Breast epithelium (tissue), 4 donors: ENCODE results near the gene RMDN3. TPM values are rescaled to one million over a fixed set of nuclear protein-coding genes. Genes with fewer than 3 reads are reported as not detected.

Experiments
- DNase-seq, 2 donors: peaks; one replicate each; pipeline ENCODE4 v3.0.0-alpha.2; 2019; ENCODE audit warnings: low spot score in 2 of 2
- H3K27ac ChIP-seq, 2 donors: fragments of 200-600 bp; sonication (generic) in 1 of 2; one replicate each; pipeline ENCODE4 v1.5.1; 2016 to 2019; ENCODE audit warnings: mild to moderate bottlenecking in 1 of 2
- H3K27me3 ChIP-seq, 2 donors: fragments of 200-600 bp; sonication (generic) in 1 of 2; one replicate each; pipeline versions ENCODE4 v1.5.1 to v1.6.0; 2017 to 2019; ENCODE audit warnings: control low read depth in 1 of 2, mild to moderate bottlenecking in 1 of 2
- H3K36me3 ChIP-seq: fragments of 200-600 bp; one replicate; pipeline ENCODE4 v1.5.1; 2019
- H3K4me1 ChIP-seq, 2 donors: fragments of 200-600 bp; sonication (generic); one replicate each; pipeline ENCODE4 v1.5.1; 2016 to 2019; ENCODE audit warnings: control low read depth in 1 of 2
- H3K4me3 ChIP-seq, 3 donors: fragments of 200-600 bp; sonication (generic); 1 replicate in 2 of 3; 2 replicates in 1 of 3; pipeline ENCODE4 v1.5.1; 2016 to 2019; ENCODE audit warnings: mild to moderate bottlenecking in 3 of 3, moderate library complexity in 2 of 3
- H3K9me3 ChIP-seq, 2 donors: fragments of 200-600 bp; sonication (generic) in 1 of 2; one replicate each; pipeline ENCODE4 v1.5.1; 2016 to 2019; ENCODE audit warnings: control low read depth in 1 of 2
- CTCF ChIP-seq, 3 donors: fragments of 450-650 bp; IDR thresholded peaks; one replicate each; pipeline ENCODE4 v1.5.1; 2016 to 2017; ENCODE audit warnings: antibody characterized with exemption in 3 of 3, mild to moderate bottlenecking in 3 of 3, moderate library complexity in 3 of 3
- POLR2A ChIP-seq: fragments of 450-650 bp; IDR thresholded peaks from one replicate; pipeline ENCODE4 v1.6.1; 2016; ENCODE audit warnings: antibody characterized with exemption, mild to moderate bottlenecking, moderate library complexity
- POLR2AphosphoS5 ChIP-seq, 3 donors: sonication (generic); formaldehyde crosslinking; IDR thresholded peaks; one replicate each; pipeline ENCODE4 v1.6.1; 2017; ENCODE audit warnings: antibody characterized with exemption in 3 of 3
- intact Hi-C: fragments of 100-400 bp; cut with DNase I; formaldehyde crosslinking; loops from one replicate; pipeline ENCODE4 v1.15.1; 2023; ENCODE audit warnings: low total_unique reads
- total RNA-seq, 3 donors: library from RNA; depleted of rRNA; stranded (reverse); fragments of >200 nt; gene quantifications; one replicate each; pipeline ENCODE4 v1.1.0, GENCODE V29; 2016

RMDN3 gene
- total RNA-seq, 3 donors from 2014 or later: 31.5 to 35.4 (median 34.4) TPM

- Histone ChIP-seq H3K27me3 (no peaks in the 10 kb centered on the region), H3K9me3 (no peaks in the 10 kb centered on the region), H3K27ac (no peak overlapping the region), H3K36me3 (peaks cover 14% of the 10 kb centered on the region), H3K4me1 (no peaks in the 10 kb centered on the region), H3K4me3 (no peak overlapping the region)
- TF ChIP-seq POLR2AphosphoS5 (IDR thresholded peaks at IDR 0.05) (no peak), POLR2A (no peak), CTCF (IDR thresholded peaks at IDR 0.05) (no peak)
- intact Hi-C loops: no loop called here
- DNase-seq: no peak
These were observed 18.0 kb downstream of the RMDN3 start for GRCh38 chr15:40737048-40737447.

- Histone ChIP-seq H3K4me3 (no peak overlapping the region), H3K27ac (no peak overlapping the region), H3K36me3 (peaks cover 14% of the 10 kb centered on the region), H3K27me3 (no peaks in the 10 kb centered on the region), H3K9me3 (no peaks in the 10 kb centered on the region), H3K4me1 (no peaks in the 10 kb centered on the region)
- TF ChIP-seq POLR2AphosphoS5 (IDR thresholded peaks at IDR 0.05) (no peak), POLR2A (no peak), CTCF (IDR thresholded peaks at IDR 0.05) (no peak)
- no peak for DNase-seq
- intact Hi-C loops: no loop called here
These were observed 18.5 kb downstream of the RMDN3 start for GRCh38 chr15:40736575-40736974.

DNA sequence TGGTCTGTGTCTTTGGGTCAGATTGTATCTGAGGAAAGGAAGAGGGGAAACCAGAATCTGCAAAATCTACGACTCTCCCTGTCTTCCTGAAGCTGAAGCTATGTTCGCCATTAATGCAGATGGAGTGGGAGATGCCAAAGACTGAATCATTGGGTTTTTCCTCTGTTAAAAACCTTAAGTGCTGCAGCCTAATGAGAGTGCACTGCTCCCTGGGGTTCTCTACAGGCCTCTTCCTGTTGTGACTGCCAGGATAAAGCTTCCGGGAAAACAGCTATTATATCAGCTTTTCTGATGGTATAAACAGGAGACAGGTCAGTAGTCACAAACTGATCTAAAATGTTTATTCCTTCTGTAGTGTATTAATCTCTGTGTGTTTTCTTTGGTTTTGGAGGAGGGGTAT, 24.0 kb downstream of the RMDN3 start:
- intact Hi-C loops: no loop called here
- no peak overlapping the region for H3K4me3 ChIP-seq
- no peak for DNase-seq
- no peaks in the 10 kb centered on the region for H3K27me3 ChIP-seq
- peaks cover 2% of the 10 kb centered on the region for H3K36me3 ChIP-seq
- H3K27ac ChIP-seq: no peak overlapping the region
- no peaks in the 10 kb centered on the region for H3K9me3 ChIP-seq
- TF ChIP-seq POLR2A: no peak
- TF ChIP-seq CTCF (IDR thresholded peaks at IDR 0.05): no peak
- no peak for TF ChIP-seq POLR2AphosphoS5 (IDR thresholded peaks at IDR 0.05)
- no peaks in the 10 kb centered on the region for H3K4me1 ChIP-seq

DNA sequence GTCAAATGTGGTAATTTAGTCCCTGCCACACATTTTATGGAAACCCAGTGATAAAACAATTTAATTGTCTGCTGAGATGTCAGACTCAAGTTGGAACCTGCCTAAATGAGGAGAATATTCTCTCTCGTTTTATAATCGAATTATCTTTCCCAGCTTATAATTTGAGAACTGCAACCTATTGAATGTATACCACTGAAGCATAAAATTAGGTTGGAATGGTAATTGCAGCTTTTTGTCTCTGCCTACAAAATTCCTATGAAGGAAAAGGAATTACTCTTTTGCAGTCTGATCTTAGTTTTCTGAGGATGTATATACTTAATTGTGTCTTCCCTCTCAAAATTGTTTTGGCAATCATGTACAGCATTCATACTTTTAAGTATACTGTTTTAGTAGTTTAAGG, 31.1 kb downstream of the RMDN3 start:
- no peak overlapping the region for H3K4me3 ChIP-seq
- DNase-seq: no peak
- H3K27me3 ChIP-seq: no peaks in the 10 kb centered on the region
- no peak overlapping the region for H3K27ac ChIP-seq
- H3K4me1 ChIP-seq: no peaks in the 10 kb centered on the region
- intact Hi-C loops: no loop called here
- no peaks in the 10 kb centered on the region for H3K36me3 ChIP-seq
- TF ChIP-seq CTCF (IDR thresholded peaks at IDR 0.05): no peak
- TF ChIP-seq POLR2A: no peak
- TF ChIP-seq POLR2AphosphoS5 (IDR thresholded peaks at IDR 0.05): no peak
- no peaks in the 10 kb centered on the region for H3K9me3 ChIP-seq

- no peak overlapping the region for H3K27ac ChIP-seq
- TF ChIP-seq CTCF (IDR thresholded peaks at IDR 0.05) (no peak), POLR2AphosphoS5 (IDR thresholded peaks at IDR 0.05) (no peak), POLR2A (no peak)
- H3K4me3 ChIP-seq: no peak overlapping the region
- intact Hi-C loops: no loop called here
- no peaks in the 10 kb centered on the region for H3K27me3 ChIP-seq
- H3K9me3 ChIP-seq: no peaks in the 10 kb centered on the region
- DNase-seq: no peak
- no peaks in the 10 kb centered on the region for H3K4me1 ChIP-seq
- no peaks in the 10 kb centered on the region for H3K36me3 ChIP-seq
These were observed 32.1 kb downstream of the RMDN3 start for GRCh38 chr15:40722934-40723333.
